ENCODE results near the gene PTPRN2.

The PTPRN2 gene

DNA sequence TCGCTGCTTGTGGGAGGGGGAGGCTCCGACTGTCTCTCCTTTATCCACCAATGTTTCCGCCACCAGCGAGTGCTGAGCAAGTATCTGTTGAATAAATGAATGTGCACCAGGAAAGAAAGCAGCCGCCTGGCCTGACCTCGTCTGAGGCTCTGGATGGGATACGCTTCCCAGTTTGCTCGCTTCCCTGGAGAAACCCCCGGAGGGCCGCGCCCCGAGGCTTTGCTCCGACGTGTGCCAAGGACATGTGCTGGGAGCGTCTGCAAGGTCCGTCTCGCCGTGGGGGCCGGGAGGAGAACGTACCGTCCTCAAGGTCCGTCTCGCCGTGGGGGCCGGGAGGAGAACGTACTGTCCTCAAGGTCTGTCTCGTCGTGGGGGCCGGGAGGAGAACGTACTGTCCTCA lies 714.4 kb downstream of the PTPRN2 start:
- FAIRE-seq: no peak
- no peak for DNase-seq (ENCODE audit: insufficient read length, low spot score)
- no peak for TF ChIP-seq POLR2A (IDR thresholded peaks at IDR 0.05; ENCODE audit: low read depth, low read length)

- no peak for TF ChIP-seq POLR2A (IDR thresholded peaks at IDR 0.05; ENCODE audit: low read depth, low read length)
- DNase-seq (ENCODE audit: insufficient read length, low spot score) (no peak), FAIRE-seq (no peak)
Observed at GRCh38 chr7:157872447-157872846, 715.2 kb downstream of the PTPRN2 start.

DNA sequence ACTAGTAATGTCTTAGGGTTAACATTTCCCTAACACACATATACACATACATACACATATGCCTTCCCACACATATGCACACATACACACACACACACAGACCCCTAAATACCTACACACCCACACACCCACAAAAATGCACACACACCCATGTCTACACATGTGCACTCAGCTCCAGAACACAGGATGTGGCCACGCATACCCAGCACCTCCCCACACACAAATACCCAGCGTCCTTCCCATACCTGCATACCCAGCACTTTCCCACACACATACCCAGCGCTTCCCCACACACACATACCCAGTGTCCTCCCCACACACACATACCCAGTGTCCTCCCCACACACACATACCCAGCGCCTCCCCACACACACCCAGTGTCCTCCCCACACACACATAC lies 715.9 kb downstream of the PTPRN2 start:
- TF ChIP-seq POLR2A (IDR thresholded peaks at IDR 0.05; ENCODE audit: low read depth, low read length): no peak
- no peak for DNase-seq (ENCODE audit: insufficient read length, low spot score)
- no peak for FAIRE-seq

GRCh38 chr7:157870644-157871290 lies 716.9 kb downstream of the PTPRN2 start:
- FAIRE-seq (no peak), DNase-seq (ENCODE audit: insufficient read length, low spot score) (no peak)
- no peak for TF ChIP-seq POLR2A (IDR thresholded peaks at IDR 0.05; ENCODE audit: low read depth, low read length)

DNA sequence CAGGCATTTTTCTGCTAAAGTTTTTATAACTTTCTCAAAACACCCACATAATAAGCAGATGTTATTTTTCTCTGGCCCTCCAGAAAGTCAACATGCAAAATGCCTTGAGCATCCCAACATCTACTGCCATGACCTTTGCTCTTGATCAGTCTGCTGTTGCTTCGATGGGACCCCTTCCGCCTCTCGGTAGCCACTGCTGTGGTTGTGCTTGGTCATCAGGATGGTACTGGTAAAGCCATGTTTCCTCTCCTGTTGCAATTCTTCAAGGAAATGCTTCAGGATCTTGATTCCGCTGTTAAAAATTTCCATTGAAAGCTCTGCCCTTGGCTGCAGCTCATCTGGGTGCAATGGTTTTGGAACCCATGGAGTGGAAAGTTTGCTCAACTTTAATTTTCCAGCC lies 717.8 kb downstream of the PTPRN2 start:
- FAIRE-seq: no peak
- TF ChIP-seq POLR2A (IDR thresholded peaks at IDR 0.05; ENCODE audit: low read depth, low read length): no peak

DNA sequence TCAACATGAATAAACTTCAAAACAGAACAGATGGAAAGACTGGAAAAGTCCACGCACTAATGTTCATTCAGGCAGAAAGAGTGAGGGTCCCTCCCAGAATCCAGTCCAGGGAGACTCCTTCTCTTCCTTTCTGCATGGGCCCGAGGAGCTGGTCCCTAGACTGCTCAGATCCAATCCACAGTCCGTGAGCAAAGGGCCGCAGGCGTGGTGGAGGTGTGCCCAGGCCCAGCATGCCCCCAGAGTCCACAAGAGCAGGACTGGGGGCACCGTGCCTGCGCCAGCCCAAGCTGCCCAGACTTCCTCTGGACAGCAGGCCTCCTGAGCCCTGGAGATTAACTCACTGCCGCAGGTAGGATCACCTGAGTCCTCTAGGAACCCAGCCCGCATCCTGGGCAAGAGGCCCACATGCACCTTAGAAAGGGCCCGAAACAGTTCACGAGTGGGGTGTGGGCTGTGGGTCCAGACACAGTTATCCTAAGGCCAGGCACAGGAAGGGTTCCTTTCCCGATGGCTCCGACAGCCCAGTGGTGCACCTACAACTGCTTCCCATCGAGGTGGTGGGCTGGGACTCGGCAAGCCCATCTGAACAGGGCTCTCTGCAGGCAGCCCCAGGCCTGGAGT lies 719.8 kb downstream of the PTPRN2 start:
- TF ChIP-seq POLR2A (IDR thresholded peaks at IDR 0.05; ENCODE audit: low read depth, low read length): no peak
- FAIRE-seq (no peak), DNase-seq (ENCODE audit: insufficient read length, low spot score) (no peak)

More for the DNA sequence above, 717.8 kb downstream of the PTPRN2 start:
- DNase-seq (ENCODE audit: insufficient read length, low spot score): no peak

GRCh38 chr7:157866336-157866924 lies 721.2 kb downstream of the PTPRN2 start:
- no peak for TF ChIP-seq POLR2A (IDR thresholded peaks at IDR 0.05; ENCODE audit: low read depth, low read length)
- no peak for DNase-seq (ENCODE audit: insufficient read length, low spot score)
- no peak for FAIRE-seq

- TF ChIP-seq POLR2A (IDR thresholded peaks at IDR 0.05; ENCODE audit: low read depth, low read length): no peak
- FAIRE-seq (no peak), DNase-seq (ENCODE audit: insufficient read length, low spot score) (no peak)
Observed at GRCh38 chr7:157865351-157866165, 722.1 kb downstream of the PTPRN2 start.

GRCh38 chr7:157864911-157865310 lies 722.7 kb downstream of the PTPRN2 start:
- no peak for FAIRE-seq
- no peak for DNase-seq (ENCODE audit: insufficient read length, low spot score)
- no peak for TF ChIP-seq POLR2A (IDR thresholded peaks at IDR 0.05; ENCODE audit: low read depth, low read length)

DNA sequence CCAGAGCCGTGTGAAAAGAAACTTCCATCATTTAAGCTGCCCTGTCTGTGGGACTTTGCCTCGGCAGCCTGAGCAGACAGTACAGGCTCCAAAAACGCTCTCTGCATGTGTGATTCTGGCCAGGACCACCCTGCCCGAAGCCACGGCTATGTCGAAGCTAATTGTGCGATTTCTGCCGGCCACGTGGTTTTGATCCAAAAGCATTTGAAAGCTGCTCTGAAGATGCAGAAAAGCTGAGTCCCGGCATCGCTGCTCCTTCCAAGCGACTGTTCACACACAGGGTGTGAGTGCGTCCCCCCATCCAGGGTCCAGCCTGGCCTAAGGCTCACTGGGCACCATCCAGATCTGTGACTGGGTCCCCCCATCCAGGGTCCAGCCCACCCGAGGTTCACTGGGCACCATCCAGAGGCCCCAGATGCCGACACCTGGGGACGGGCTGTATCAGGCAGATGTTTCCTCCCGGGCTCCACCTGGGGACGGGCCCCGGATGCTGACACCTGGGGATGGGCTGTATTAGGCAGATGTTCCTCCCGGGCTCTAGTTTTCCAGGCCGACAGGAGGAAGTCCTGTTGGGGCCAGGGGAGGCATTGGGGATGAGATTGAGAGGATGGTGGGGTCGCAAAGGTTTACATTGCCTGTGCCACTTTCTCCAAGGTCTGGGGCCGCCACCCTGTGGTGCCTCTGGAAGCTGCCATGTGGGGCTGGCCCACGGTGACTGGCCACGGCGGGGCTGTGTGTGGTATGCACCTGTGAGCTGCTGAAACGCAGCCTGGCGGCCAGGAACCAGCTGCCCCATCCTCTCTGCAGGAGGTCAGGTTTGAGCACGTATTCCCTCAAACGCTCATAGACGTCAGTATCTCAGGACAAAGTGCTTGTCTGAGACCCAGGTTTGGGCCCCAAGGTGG lies 723.5 kb downstream of the PTPRN2 start:
- no peak for DNase-seq (ENCODE audit: insufficient read length, low spot score)
- FAIRE-seq: no peak
- TF ChIP-seq POLR2A (IDR thresholded peaks at IDR 0.05; ENCODE audit: low read depth, low read length): no peak

DNA sequence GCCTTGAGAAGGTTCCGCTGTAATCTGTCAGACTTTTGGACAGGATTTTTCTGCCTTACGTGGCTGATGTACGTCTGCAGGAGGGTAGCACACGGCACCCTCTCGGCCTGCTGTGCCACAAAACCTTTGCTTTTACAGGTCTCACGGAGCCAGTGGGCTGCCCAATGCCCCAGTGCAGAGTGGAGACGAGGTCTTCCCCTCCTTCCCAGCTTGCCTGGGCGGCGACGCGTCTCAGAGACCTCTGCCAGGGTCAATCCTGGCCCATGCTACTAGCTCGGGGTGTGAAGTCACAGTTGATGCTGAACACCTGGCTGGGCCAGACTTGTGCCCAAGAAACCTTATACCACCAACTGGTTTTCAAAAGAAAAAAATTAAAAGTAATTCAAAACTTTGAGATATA lies 724.4 kb downstream of the PTPRN2 start:
- no peak for DNase-seq (ENCODE audit: insufficient read length, low spot score)
- no peak for FAIRE-seq
- no peak for TF ChIP-seq POLR2A (IDR thresholded peaks at IDR 0.05; ENCODE audit: low read depth, low read length)

DNA sequence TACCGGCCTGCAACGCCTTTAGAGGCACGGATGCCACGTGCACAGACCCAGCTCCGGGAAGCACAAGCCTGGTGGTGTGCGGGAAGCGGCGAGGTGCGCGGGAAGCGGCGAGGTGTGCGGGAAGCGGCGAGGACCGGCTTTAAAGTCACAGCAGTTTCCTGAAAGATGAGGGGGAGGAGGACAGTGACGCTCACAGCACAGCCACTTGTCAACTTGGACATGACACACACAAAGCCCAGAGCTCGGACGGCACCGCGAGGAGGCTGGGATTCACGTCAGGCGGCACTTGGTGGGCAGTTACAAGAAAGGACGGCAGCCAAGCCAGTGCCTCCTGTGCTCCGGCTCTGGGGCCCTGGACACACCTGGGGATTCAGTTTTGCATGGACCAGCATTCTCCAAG lies 724.9 kb downstream of the PTPRN2 start:
- DNase-seq (ENCODE audit: insufficient read length, low spot score): no peak
- TF ChIP-seq POLR2A (IDR thresholded peaks at IDR 0.05; ENCODE audit: low read depth, low read length): no peak
- FAIRE-seq: no peak

DNA sequence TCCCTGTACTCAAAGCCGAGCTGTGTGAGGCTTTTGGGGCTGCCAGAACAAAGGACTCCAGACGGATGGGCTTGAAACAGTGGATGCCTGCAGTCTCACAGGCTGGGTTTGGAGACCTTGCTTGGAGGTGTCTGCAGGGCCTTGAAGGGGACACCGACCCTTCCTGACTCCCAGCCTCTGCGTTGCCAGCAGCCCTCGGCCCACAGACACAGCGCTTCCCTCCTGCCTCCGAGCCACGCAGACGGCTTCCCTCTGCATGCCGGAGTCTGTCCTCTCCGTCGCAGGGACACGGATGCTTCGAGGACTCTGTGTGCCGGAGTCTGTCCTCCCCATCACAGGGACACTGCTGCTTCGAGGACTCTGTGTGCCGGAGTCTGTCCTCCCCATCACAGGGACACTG lies 726.1 kb downstream of the PTPRN2 start:
- FAIRE-seq: no peak
- no peak for DNase-seq (ENCODE audit: insufficient read length, low spot score)
- TF ChIP-seq POLR2A (IDR thresholded peaks at IDR 0.05; ENCODE audit: low read depth, low read length): no peak
